Trophoblast cell (in vitro differentiated cells and primary cell): ENCODE measurements around the gene PSMD10.

Experiments used
- DNase-seq, 2 donors: peaks; one replicate each; pipeline ENCODE4 v3.0.0-alpha.2; 2016
- H2AFZ ChIP-seq: 2 replicates; pipeline ENCODE4 v1.6.1; 2013; ENCODE audit warnings: low read length, moderate library complexity, mild to moderate bottlenecking; ENCODE audit not compliant: insufficient read depth, poor library complexity
- H2AK5ac ChIP-seq: 2 replicates; pipeline ENCODE4 v1.6.1; 2013; ENCODE audit warnings: mild to moderate bottlenecking, low read length
- H2BK120ac ChIP-seq: 2 replicates; pipeline ENCODE4 v1.6.1; 2013; ENCODE audit warnings: low read length, mild to moderate bottlenecking, moderate library complexity; ENCODE audit not compliant: insufficient read depth, poor library complexity
- H2BK12ac ChIP-seq: 2 replicates; pipeline ENCODE4 v1.6.1; 2013; ENCODE audit warnings: mild to moderate bottlenecking, low read length, moderate library complexity
- H2BK5ac ChIP-seq: 2 replicates; pipeline ENCODE4 v1.6.1; 2013; ENCODE audit warnings: low read length, low read depth, moderate library complexity, mild to moderate bottlenecking; ENCODE audit not compliant: poor library complexity
- H3K14ac ChIP-seq: 2 replicates; pipeline ENCODE4 v1.6.1; 2013; ENCODE audit warnings: mild to moderate bottlenecking, low read length
- H3K18ac ChIP-seq: 2 replicates; pipeline ENCODE4 v1.6.1; 2013; ENCODE audit warnings: mild to moderate bottlenecking, low read length
- H3K23ac ChIP-seq: 2 replicates; pipeline ENCODE4 v1.6.1; 2013; ENCODE audit warnings: low read length
- H3K27ac ChIP-seq: 2 replicates; pipeline ENCODE4 v1.5.1; 2013; ENCODE audit warnings: low read depth, mild to moderate bottlenecking, inconsistent platforms, low read length, moderate library complexity
- H3K27me3 ChIP-seq: 2 replicates; pipeline ENCODE4 v1.6.1; 2013; ENCODE audit warnings: inconsistent platforms, mild to moderate bottlenecking, low read length, moderate library complexity; ENCODE audit not compliant: insufficient read depth
- H3K36me3 ChIP-seq, 2 experiments: 1 replicate in 1 of 2; 2 replicates in 1 of 2; pipeline ENCODE4 v1.6.1; 2013; ENCODE audit warnings: low read length in 2 of 2, mild to moderate bottlenecking in 2 of 2, moderate library complexity in 1 of 2; ENCODE audit not compliant: insufficient read depth in 2 of 2, control insufficient read depth in 1 of 2
- H3K4ac ChIP-seq: 2 replicates; pipeline ENCODE4 v1.6.1; 2013; ENCODE audit warnings: low read depth, mild to moderate bottlenecking, low read length, moderate library complexity
- H3K4me1 ChIP-seq, 2 experiments: 1 replicate in 1 of 2; 2 replicates in 1 of 2; pipeline ENCODE4 v1.6.1; 2013; ENCODE audit warnings: low read length in 2 of 2, mild to moderate bottlenecking in 2 of 2, moderate library complexity in 1 of 2; ENCODE audit not compliant: insufficient read depth in 2 of 2, control insufficient read depth in 1 of 2
- H3K4me2 ChIP-seq: 2 replicates; pipeline ENCODE4 v1.6.1; 2013; ENCODE audit warnings: inconsistent platforms, mild to moderate bottlenecking, low read length, moderate library complexity
- H3K4me3 ChIP-seq: 2 replicates; pipeline ENCODE4 v1.5.1; 2013; ENCODE audit warnings: mild to moderate bottlenecking, low read depth, low read length, inconsistent platforms
- H3K79me1 ChIP-seq: one replicate; pipeline ENCODE4 v1.6.1; 2013; ENCODE audit warnings: low read length
- H3K79me2 ChIP-seq: 2 replicates; pipeline ENCODE4 v1.6.1; 2013; ENCODE audit warnings: low read length, mild to moderate bottlenecking; ENCODE audit not compliant: control insufficient read depth, insufficient read depth, poor library complexity
- H3K9ac ChIP-seq: 2 replicates; pipeline ENCODE4 v1.6.1; 2013; ENCODE audit warnings: mild to moderate bottlenecking, low read length
- H3K9me3 ChIP-seq: 2 replicates; pipeline ENCODE4 v1.6.1; 2013; ENCODE audit warnings: low read depth, mild to moderate bottlenecking, control low read depth, inconsistent platforms, low read length; ENCODE audit not compliant: insufficient read depth
- H4K12ac ChIP-seq: 2 replicates; pipeline ENCODE4 v1.6.1; 2013; ENCODE audit warnings: low read depth, mild to moderate bottlenecking, low read length, moderate library complexity
- H4K8ac ChIP-seq: 2 replicates; pipeline ENCODE4 v1.6.1; 2013; ENCODE audit warnings: low read depth, mild to moderate bottlenecking, low read length, moderate library complexity
- H4K91ac ChIP-seq: one replicate; pipeline ENCODE4 v1.6.1; 2013; ENCODE audit warnings: low read depth, mild to moderate bottlenecking, low read length, moderate library complexity
- WGBS: extraction: QIAGEN DNeasy Blood & Tissue Kit; methylation state at CpG from one replicate; pipeline ENCODE4 v1.1.7; 2013; ENCODE audit warnings: missing lambda C conversion rate; ENCODE audit not compliant: insufficient read length, insufficient coverage; ENCODE audit errors: extremely low coverage; 5-methylcytosine and 5-hydroxymethylcytosine counted together

PSMD10 gene

DNA sequence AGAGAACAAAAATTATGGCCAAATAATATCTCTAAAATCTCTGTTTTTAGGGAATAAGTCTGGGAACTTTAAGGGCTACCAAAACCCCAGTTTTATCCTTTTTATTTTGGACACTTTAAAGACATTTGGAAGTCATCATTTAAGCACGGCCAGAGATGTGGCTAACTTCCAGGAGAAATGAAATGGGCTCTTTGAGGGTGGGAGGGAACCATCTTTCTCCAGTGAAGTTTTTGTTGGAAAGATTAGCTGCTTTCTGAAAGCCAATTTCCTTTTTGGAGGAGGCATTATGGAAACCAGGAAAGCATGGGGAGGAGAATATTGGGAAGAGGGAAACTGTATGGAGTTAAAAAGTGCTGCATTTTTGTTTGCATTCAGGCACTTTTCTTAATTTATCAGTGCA is 41.7 kb downstream of the PSMD10 start:
- H2AK5ac ChIP-seq = no peak overlapping the region
- H3K36me3 ChIP-seq = no peaks in the 10 kb centered on the region
- H2AFZ ChIP-seq = no peak overlapping the region
- H2BK5ac ChIP-seq = no peak overlapping the region
- H3K4me1 ChIP-seq = no peaks in the 10 kb centered on the region
- H4K12ac ChIP-seq = no peak overlapping the region
- no CpG with 5 or more reads among the region's 1 CpG for WGBS
- H2BK12ac ChIP-seq = no peak overlapping the region
- H3K27ac ChIP-seq = no peak overlapping the region
- H3K23ac ChIP-seq = no peak overlapping the region
- H3K79me1 ChIP-seq = no peaks in the 10 kb centered on the region
- H4K91ac ChIP-seq = no peak overlapping the region
- H3K18ac ChIP-seq = no peak overlapping the region
- no peaks in the 10 kb centered on the region for H3K79me2 ChIP-seq
- no peak overlapping the region for H4K8ac ChIP-seq
- no peaks in the 10 kb centered on the region for H3K9me3 ChIP-seq
- no peak overlapping the region for H3K4me2 ChIP-seq
- H3K27me3 ChIP-seq = no peaks in the 10 kb centered on the region
- H3K4ac ChIP-seq = no peak overlapping the region
- H3K4me3 ChIP-seq = no peak overlapping the region
- no peak overlapping the region for H3K9ac ChIP-seq
- no peak for DNase-seq
- no peak overlapping the region for H3K14ac ChIP-seq
- H2BK120ac ChIP-seq = no peak overlapping the region

DNA sequence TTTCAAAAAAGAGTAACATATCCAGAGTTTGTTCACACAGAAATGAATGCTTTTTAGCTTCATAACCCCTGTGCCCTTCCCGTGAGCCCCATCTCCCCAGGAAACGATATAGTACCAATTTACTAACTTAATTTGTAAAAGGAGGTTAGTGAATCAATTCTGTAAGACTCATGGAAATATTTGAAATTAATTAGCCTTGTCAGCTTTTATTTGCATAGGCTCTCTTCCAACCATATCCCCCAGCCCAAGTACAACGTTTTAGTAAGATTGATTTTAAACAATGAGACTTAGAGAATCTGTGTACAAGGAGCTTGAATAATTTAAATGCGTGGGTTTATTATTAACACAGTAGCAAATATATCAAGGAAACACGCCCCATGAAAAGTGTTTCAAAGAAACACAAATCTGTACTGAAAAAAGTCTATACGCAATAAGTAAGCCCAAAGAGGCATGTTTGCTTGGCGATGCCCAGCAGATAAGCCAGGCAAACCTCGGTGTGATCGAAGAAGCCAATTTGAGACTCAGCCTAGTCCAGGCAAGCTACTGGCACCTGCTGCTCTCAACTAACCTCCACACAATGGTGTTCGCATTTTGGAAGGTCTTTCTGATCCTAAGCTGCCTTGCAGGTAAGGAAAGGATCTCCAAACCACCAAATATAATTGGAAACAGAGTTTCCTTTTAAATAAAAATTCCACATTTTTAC is 46.6 kb downstream of the PSMD10 start, which contains the start of gene VSIG1:
Gene VSIG1, plus strand, starts transcription at position 512 of the 703 bp plus-strand sequence. Its CDS starts 66 bp downstream, at position 578.
- Histone ChIP-seq H2BK5ac (no peak within 1 kb of the TSS), H3K27ac (no peak within 1 kb of the TSS), H2BK12ac (no peak within 1 kb of the TSS), H3K18ac (no peak within 1 kb of the TSS), H3K14ac (no peak within 1 kb of the TSS), H3K36me3 (no peaks in the 10 kb centered on the region), H4K12ac (no peak within 1 kb of the TSS), H3K4me2 (no peak within 1 kb of the TSS), H3K79me2 (no peaks in the 10 kb centered on the region), H3K4me3 (no peak within 1 kb of the TSS), H3K4ac (no peak within 1 kb of the TSS), H2AFZ (no peak within 1 kb of the TSS), H4K91ac (no peak within 1 kb of the TSS), H3K9me3 (no peaks in the 10 kb centered on the region), H3K9ac (no peak within 1 kb of the TSS), H3K79me1 (no peaks in the 10 kb centered on the region), H3K23ac (no peak within 1 kb of the TSS), H3K4me1 (no peaks in the 10 kb centered on the region), H3K27me3 (no peaks in the 10 kb centered on the region), H2BK120ac (no peak within 1 kb of the TSS), H4K8ac (no peak within 1 kb of the TSS), H2AK5ac (no peak within 1 kb of the TSS)
- no CpG with 5 or more reads among the region's 10 CpGs for WGBS
- DNase-seq = no peak

DNA sequence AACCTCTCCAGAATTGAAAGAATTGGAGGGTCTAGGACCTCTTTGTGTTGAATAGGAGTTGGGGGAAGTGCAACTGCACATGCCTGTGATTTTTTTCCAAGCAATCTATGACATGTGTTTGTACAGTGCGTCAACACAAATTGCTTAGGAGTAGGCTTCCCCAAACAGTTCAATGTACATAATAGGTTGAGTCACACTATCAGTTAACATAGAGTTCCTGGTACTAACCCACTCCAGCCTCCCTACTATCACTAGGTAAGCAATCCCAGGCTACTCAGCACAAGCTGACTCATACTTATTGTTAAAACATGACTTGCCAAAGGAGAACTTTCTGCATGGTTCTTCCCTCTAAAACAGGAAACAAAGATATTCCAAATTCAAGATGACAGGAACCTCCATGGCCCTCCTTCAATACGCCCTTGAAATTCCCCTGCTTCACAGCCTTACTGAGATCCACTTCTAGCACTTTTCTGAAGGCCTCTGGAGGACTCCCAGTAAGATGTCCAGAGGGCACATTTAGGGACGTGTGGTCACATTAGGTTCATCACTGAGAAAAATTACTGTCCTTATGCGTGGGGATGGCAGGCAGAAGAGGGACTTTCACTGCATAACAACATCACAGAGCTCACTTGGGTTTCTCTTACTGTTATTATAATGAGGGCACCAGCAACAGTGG is 54.9 kb downstream of the PSMD10 start:
- no peaks in the 10 kb centered on the region for H3K79me2 ChIP-seq
- no peak overlapping the region for H2BK5ac ChIP-seq
- no peak overlapping the region for H4K12ac ChIP-seq
- no peak overlapping the region for H3K9ac ChIP-seq
- H3K4me3 ChIP-seq = no peak overlapping the region
- no peak overlapping the region for H3K27ac ChIP-seq
- no peaks in the 10 kb centered on the region for H3K27me3 ChIP-seq
- no peaks in the 10 kb centered on the region for H3K4me1 ChIP-seq
- H3K79me1 ChIP-seq = no peaks in the 10 kb centered on the region
- H2BK12ac ChIP-seq = no peak overlapping the region
- H3K36me3 ChIP-seq = no peaks in the 10 kb centered on the region
- no peak overlapping the region for H4K91ac ChIP-seq
- no peak overlapping the region for H3K14ac ChIP-seq
- no peak overlapping the region for H4K8ac ChIP-seq
- no peaks in the 10 kb centered on the region for H3K9me3 ChIP-seq
- no peak overlapping the region for H3K18ac ChIP-seq
- H3K4ac ChIP-seq = no peak overlapping the region
- no peak overlapping the region for H2AK5ac ChIP-seq
- no peak overlapping the region for H2AFZ ChIP-seq
- WGBS = no CpG with 5 or more reads among the region's 4 CpGs
- no peak overlapping the region for H3K4me2 ChIP-seq
- DNase-seq = peak in 1 of 2 donors; percentile 8
- H2BK120ac ChIP-seq = no peak overlapping the region
- H3K23ac ChIP-seq = no peak overlapping the region

DNA sequence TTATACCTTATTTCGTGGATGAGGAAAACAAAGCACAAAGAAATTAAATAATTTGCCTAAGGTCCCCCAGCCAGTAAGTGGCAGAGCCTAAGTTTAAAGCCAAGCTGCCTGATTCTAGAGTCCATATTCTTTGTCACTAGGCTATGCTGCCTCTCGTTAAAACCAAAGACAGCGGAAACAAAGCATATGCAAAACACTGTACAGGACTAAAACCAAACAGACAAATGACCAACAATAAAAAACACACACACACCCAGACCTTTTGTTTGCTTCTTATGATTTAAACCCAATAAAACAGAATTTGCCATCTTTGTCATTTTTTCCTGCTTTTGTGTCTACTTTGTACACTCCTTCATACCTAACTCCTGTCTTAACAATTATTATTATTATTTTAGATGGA is 56.6 kb downstream of the PSMD10 start:
- H3K79me2 ChIP-seq = no peaks in the 10 kb centered on the region

More for the DNA sequence above, 56.6 kb downstream of the PSMD10 start:
- H3K27me3 ChIP-seq = no peaks in the 10 kb centered on the region
- no peak overlapping the region for H2BK120ac ChIP-seq
- no peaks in the 10 kb centered on the region for H3K4me1 ChIP-seq
- no peak overlapping the region for H3K9ac ChIP-seq
- H4K12ac ChIP-seq = no peak overlapping the region
- H2BK5ac ChIP-seq = no peak overlapping the region
- H3K9me3 ChIP-seq = no peaks in the 10 kb centered on the region
- no peak overlapping the region for H3K4me3 ChIP-seq
- no peak overlapping the region for H4K91ac ChIP-seq
- no CpG with 5 or more reads among the region's 3 CpGs for WGBS
- H3K27ac ChIP-seq = no peak overlapping the region
- DNase-seq = no peak
- H3K18ac ChIP-seq = no peak overlapping the region
- H3K14ac ChIP-seq = no peak overlapping the region
- H2AK5ac ChIP-seq = no peak overlapping the region
- no peak overlapping the region for H2BK12ac ChIP-seq
- H3K36me3 ChIP-seq = no peaks in the 10 kb centered on the region
- H3K23ac ChIP-seq = no peak overlapping the region
- no peak overlapping the region for H3K4ac ChIP-seq
- no peak overlapping the region for H4K8ac ChIP-seq
- H2AFZ ChIP-seq = no peak overlapping the region
- no peaks in the 10 kb centered on the region for H3K79me1 ChIP-seq
- no peak overlapping the region for H3K4me2 ChIP-seq
